ENCODE data around the gene ATXN1.

DNA sequence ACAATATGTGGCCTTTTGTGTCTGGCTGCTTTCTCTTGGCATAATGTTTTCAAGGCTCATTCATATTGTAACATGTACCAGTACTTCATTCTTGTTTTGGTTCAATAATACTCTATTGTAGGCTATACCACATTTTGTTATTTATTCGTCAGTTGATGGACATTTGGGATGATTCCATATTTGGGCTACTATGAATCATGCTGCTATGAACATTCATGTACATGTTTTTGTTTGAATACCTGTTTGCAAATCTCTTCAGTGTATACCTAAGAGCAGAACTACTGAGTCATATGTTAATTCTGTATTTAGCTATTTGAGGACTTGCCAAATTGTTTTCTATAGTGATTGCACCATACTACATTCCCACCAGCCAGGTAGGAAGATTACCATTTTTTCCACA, 263.0 kb downstream of the ATXN1 start:
- TF ChIP-seq ISL1 (CRISPR knock-in tag; IDR thresholded peaks at IDR 0.05) (no peak), ARNTL (CRISPR knock-in tag; IDR thresholded peaks at IDR 0.05; ENCODE audit: borderline replicate concordance, low read depth) (no peak), ZC3H10 (CRISPR knock-in tag; IDR thresholded peaks at IDR 0.05) (no peak), TCF4 (CRISPR knock-in tag; IDR thresholded peaks at IDR 0.05; ENCODE audit: borderline replicate concordance) (no peak), ZFP3 (CRISPR knock-in tag; IDR thresholded peaks at IDR 0.05) (no peak), RARB (CRISPR knock-in tag; IDR thresholded peaks at IDR 0.05) (no peak), BACH2 (CRISPR knock-in tag; IDR thresholded peaks at IDR 0.05; ENCODE audit: borderline replicate concordance) (no peak)
- TF ChIP-seq, protein P1, sequence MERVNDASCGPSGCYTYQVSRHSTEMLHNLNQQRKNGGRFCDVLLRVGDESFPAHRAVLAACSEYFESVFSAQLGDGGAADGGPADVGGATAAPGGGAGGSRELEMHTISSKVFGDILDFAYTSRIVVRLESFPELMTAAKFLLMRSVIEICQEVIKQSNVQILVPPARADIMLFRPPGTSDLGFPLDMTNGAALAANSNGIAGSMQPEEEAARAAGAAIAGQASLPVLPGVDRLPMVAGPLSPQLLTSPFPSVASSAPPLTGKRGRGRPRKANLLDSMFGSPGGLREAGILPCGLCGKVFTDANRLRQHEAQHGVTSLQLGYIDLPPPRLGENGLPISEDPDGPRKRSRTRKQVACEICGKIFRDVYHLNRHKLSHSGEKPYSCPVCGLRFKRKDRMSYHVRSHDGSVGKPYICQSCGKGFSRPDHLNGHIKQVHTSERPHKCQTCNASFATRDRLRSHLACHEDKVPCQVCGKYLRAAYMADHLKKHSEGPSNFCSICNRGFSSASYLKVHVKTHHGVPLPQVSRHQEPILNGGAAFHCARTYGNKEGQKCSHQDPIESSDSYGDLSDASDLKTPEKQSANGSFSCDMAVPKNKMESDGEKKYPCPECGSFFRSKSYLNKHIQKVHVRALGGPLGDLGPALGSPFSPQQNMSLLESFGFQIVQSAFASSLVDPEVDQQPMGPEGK (CRISPR knock-in tag; IDR thresholded peaks at IDR 0.05; ENCODE audit: borderline replicate concordance): no peak
